CD14-positive monocyte (primary cell): ENCODE measurements around the gene KCTD14. TPM values are rescaled to one million over a fixed set of nuclear protein-coding genes. Genes with fewer than 3 reads are reported as not detected.

Experiments used
- DNase-seq, 3 donors: peaks; one replicate each; pipeline ENCODE4 v3.0.0-alpha.2; 2011 to 2022
- H2AFZ ChIP-seq: 2 replicates; pipeline ENCODE4 v1.6.0; 2012; ENCODE audit warnings: mild to moderate bottlenecking, low read depth, low read length, inconsistent platforms; ENCODE audit not compliant: insufficient read depth, poor library complexity, severe bottlenecking
- H3K27ac ChIP-seq, 2 donors: 1 replicate in 1 of 2; 2 replicates in 1 of 2; pipeline ENCODE4 v1.5.1; 2012 to 2013; ENCODE audit warnings: low read length in 2 of 2, control low read depth in 1 of 2, inconsistent platforms in 1 of 2, low read depth in 1 of 2, mild to moderate bottlenecking in 1 of 2
- H3K27me3 ChIP-seq, 2 donors: one replicate each; pipeline versions ENCODE4 v1.6.0 to v1.6.1; 2011 to 2013; ENCODE audit warnings: low read length in 2 of 2; ENCODE audit not compliant: control insufficient read depth in 2 of 2, insufficient read depth in 2 of 2
- H3K36me3 ChIP-seq, 2 donors: replicated peaks in 1 of 2; 1 replicate in 1 of 2; 2 replicates in 1 of 2; pipeline versions ENCODE4 v1.5.1 to v1.6.1; 2012 to 2013; ENCODE audit warnings: low read length in 2 of 2, control low read depth in 1 of 2, inconsistent platforms in 1 of 2, mild to moderate bottlenecking in 1 of 2; ENCODE audit not compliant: insufficient read depth in 2 of 2, control insufficient read depth in 1 of 2
- H3K4me1 ChIP-seq, 2 donors: 1 replicate in 1 of 2; 2 replicates in 1 of 2; pipeline versions ENCODE4 v1.5.1 to v1.6.1; 2012 to 2013; ENCODE audit warnings: low read length in 2 of 2, control low read depth in 1 of 2, inconsistent platforms in 1 of 2, mild to moderate bottlenecking in 1 of 2, moderate library complexity in 1 of 2; ENCODE audit not compliant: insufficient read depth in 2 of 2, control insufficient read depth in 1 of 2
- H3K4me2 ChIP-seq: replicated peaks from 2 replicates; pipeline ENCODE3; 2012; ENCODE audit warnings: low read length, moderate library complexity, mild to moderate bottlenecking; ENCODE audit not compliant: poor library complexity, severe bottlenecking; ENCODE audit errors: extremely low read depth
- H3K4me3 ChIP-seq, 3 experiments: fragments of 200-600 bp in 1 of 3; sonication (generic) in 1 of 3; replicated peaks in 1 of 3; 1 replicate in 2 of 3; 2 replicates in 1 of 3; pipeline ENCODE4 v1.5.1; 2011 to 2013; ENCODE audit warnings: low read length in 3 of 3, mild to moderate bottlenecking in 3 of 3, control low read depth in 2 of 3, low read depth in 2 of 3, inconsistent platforms in 1 of 3, moderate library complexity in 1 of 3
- H3K79me2 ChIP-seq: 2 replicates; pipeline ENCODE4 v1.6.0; 2012; ENCODE audit warnings: mild to moderate bottlenecking, control low read depth, inconsistent platforms, low read length, moderate library complexity; ENCODE audit not compliant: insufficient read depth
- H3K9ac ChIP-seq: 2 replicates; pipeline ENCODE4 v1.6.0; 2017; ENCODE audit warnings: low read length, mild to moderate bottlenecking; ENCODE audit not compliant: insufficient read depth, poor library complexity, severe bottlenecking
- H3K9me3 ChIP-seq, 2 donors: replicated peaks in 1 of 2; 1 replicate in 1 of 2; 2 replicates in 1 of 2; pipeline versions ENCODE4 v1.5.1 to v1.6.1; 2012 to 2013; ENCODE audit warnings: low read length in 2 of 2, control low read depth in 1 of 2; ENCODE audit not compliant: control insufficient read depth in 1 of 2, insufficient read depth in 1 of 2
- H4K20me1 ChIP-seq: 2 replicates; pipeline ENCODE4 v1.6.0; 2012; ENCODE audit warnings: mild to moderate bottlenecking, low read length, control low read depth, moderate library complexity; ENCODE audit not compliant: insufficient read depth
- H3K27ac Mint-ChIP-seq, 7 donors: one replicate each; pipeline ENCODE4 v1.8.0; 2020; ENCODE audit warnings: mild to moderate bottlenecking in 7 of 7, mixed read lengths in 7 of 7, moderate library complexity in 6 of 7, inconsistent platforms in 2 of 7
- H3K27me3 Mint-ChIP-seq, 3 donors: one replicate each; pipeline ENCODE4 v1.8.0; 2021 to 2022; ENCODE audit warnings: low read depth in 3 of 3, mild to moderate bottlenecking in 3 of 3, mixed read lengths in 3 of 3, moderate library complexity in 3 of 3, inconsistent platforms in 1 of 3
- H3K36me3 Mint-ChIP-seq, 2 donors: one replicate each; pipeline ENCODE4 v1.8.0; 2020; ENCODE audit warnings: mixed read lengths in 2 of 2, inconsistent platforms in 1 of 2, mild to moderate bottlenecking in 1 of 2
- H3K4me1 Mint-ChIP-seq: one replicate; pipeline ENCODE4 v1.8.0; 2020; ENCODE audit warnings: mild to moderate bottlenecking, mixed read lengths
- H3K4me3 Mint-ChIP-seq, 2 donors: one replicate each; pipeline ENCODE4 v1.8.0; 2020; ENCODE audit warnings: mild to moderate bottlenecking in 2 of 2, mixed read lengths in 2 of 2, moderate library complexity in 1 of 2
- H3K9me3 Mint-ChIP-seq, 7 donors: one replicate each; pipeline ENCODE4 v1.8.0; 2020 to 2022; ENCODE audit warnings: mixed read lengths in 7 of 7, mild to moderate bottlenecking in 6 of 7, moderate library complexity in 6 of 7, inconsistent platforms in 2 of 7
- WGBS: methylation state at CpG from one replicate; pipeline ENCODE4 v1.1.5; 2013; ENCODE audit warnings: missing lambda C conversion rate; ENCODE audit not compliant: insufficient coverage; 5-methylcytosine and 5-hydroxymethylcytosine counted together
- intact Hi-C, 2 donors: fragments of 100-400 bp; cut with micrococcal nuclease; formaldehyde crosslinking; loops; one replicate each; pipeline versions ENCODE4 v1.15.0 to v1.15.1; 2023
- polyA plus RNA-seq, 3 donors: library from polyadenylated mRNA; depleted of rRNA in 1 of 3; unstranded in 2 of 3; stranded (reverse) in 1 of 3; fragments of 300-500 nt in 2 of 3; fragments of >200 nt in 1 of 3; fragmentation: Illumina TruSeq in 2 of 3; gene quantifications; 1 replicate in 2 of 3; 2 replicates in 1 of 3; pipeline ENCODE4 v1.2.3, GENCODE V29; 2012 to 2021
- TF ChIP-seq, protein P1 (sequence below): fragments of 200-600 bp; IDR thresholded peaks from one replicate; pipeline ENCODE4 v1.8.0; 2022; ENCODE audit warnings: antibody characterized with exemption, mild to moderate bottlenecking

Gene KCTD14
- polyA plus RNA-seq, 3 donors, result 0.14 to 0.33 (median 0.23) TPM

DNA sequence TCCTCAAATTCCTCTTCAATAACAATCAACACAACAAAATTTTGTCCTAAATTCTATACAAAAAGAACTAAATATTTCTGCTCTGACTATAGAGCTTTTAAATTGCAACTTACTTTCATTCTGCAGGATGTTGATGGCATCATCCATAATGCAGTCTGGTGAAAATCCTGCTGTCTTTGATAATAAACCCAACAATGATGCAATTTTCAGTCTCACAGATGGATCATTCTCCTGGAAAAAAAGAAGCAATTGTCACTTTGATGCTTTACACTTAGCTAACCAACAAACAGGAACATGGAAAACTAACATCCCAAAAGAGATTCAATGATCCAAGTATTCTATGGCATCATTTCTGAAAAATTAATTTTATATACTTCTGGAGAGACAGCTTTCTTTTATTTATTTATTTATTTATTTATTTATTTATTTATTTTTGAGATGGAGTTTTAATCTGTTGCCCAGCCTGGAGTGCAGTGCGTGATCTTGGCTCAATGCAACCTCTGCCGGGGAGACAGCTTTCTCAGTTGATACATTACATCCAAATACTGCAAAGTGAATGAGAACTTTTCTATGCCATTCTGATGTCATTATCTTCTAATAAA lies 41.6 kb downstream of the KCTD14 start:
- Mint-ChIP-seq H3K27ac (no peak overlapping the region), H3K4me1 (no peaks in the 10 kb centered on the region), H3K27me3 (no peaks in the 10 kb centered on the region), H3K9me3 (peaks cover 0 to 2% (median 0%) of the 10 kb centered on the region in 7 donors), H3K4me3 (no peak overlapping the region), H3K36me3 (peaks cover 74 to 82% of the 10 kb centered on the region in 2 donors)
- H3K36me3 ChIP-seq, result peaks cover 53 to 86% of the 10 kb centered on the region in 2 donors
- no peaks in the 10 kb centered on the region for H3K4me1 ChIP-seq
- intact Hi-C loops, result no loop called here
- no CpG with 5 or more reads among the region's 2 CpGs for WGBS
- peaks cover 6% of the 10 kb centered on the region for H4K20me1 ChIP-seq
- no peak overlapping the region for H3K4me2 ChIP-seq
- H3K4me3 ChIP-seq, result no peak overlapping the region
- H3K27me3 ChIP-seq, result no peaks in the 10 kb centered on the region
- H2AFZ ChIP-seq, result no peak overlapping the region
- TF ChIP-seq, protein P1, sequence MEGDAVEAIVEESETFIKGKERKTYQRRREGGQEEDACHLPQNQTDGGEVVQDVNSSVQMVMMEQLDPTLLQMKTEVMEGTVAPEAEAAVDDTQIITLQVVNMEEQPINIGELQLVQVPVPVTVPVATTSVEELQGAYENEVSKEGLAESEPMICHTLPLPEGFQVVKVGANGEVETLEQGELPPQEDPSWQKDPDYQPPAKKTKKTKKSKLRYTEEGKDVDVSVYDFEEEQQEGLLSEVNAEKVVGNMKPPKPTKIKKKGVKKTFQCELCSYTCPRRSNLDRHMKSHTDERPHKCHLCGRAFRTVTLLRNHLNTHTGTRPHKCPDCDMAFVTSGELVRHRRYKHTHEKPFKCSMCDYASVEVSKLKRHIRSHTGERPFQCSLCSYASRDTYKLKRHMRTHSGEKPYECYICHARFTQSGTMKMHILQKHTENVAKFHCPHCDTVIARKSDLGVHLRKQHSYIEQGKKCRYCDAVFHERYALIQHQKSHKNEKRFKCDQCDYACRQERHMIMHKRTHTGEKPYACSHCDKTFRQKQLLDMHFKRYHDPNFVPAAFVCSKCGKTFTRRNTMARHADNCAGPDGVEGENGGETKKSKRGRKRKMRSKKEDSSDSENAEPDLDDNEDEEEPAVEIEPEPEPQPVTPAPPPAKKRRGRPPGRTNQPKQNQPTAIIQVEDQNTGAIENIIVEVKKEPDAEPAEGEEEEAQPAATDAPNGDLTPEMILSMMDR, result no peak
- no peak overlapping the region for H3K27ac ChIP-seq
- no peaks in the 10 kb centered on the region for H3K9me3 ChIP-seq
- peaks cover 27% of the 10 kb centered on the region for H3K79me2 ChIP-seq
- no peak for DNase-seq
- H3K9ac ChIP-seq, result no peak overlapping the region

DNA sequence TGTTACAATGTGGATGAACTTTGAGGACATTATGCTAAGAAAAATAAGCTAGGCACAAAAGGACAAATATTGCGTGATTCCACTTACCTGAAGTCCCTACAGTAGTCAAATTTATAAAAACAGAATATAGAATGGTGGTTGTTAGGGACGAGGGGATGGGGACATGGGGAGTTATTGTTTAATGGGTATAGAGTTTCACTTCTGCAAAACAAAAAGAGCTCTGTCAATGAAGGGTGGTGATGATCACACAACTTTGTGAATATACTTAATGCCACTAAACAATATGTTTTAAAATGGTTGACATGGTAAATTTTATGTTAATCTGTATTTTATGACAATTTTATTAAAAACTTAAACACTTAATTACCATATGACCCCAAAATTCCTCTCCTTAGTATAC lies 54.7 kb downstream of the KCTD14 start:
- Histone ChIP-seq H3K27me3 (no peaks in the 10 kb centered on the region), H3K9me3 (no peaks in the 10 kb centered on the region), H3K4me3 (no peak overlapping the region), H3K36me3 (peaks cover 13 to 41% of the 10 kb centered on the region in 2 donors), H3K27ac (no peak overlapping the region), H4K20me1 (no peaks in the 10 kb centered on the region), H3K4me2 (no peak overlapping the region), H3K79me2 (no peaks in the 10 kb centered on the region), H2AFZ (no peak overlapping the region), H3K4me1 (no peaks in the 10 kb centered on the region), H3K9ac (no peak overlapping the region)
- TF ChIP-seq, protein P1, result no peak
- intact Hi-C loops, result no loop called here
- Mint-ChIP-seq H3K4me3 (no peak overlapping the region), H3K36me3 (peaks cover 45 to 49% of the 10 kb centered on the region in 2 donors), H3K9me3 (peaks cover 0 to 1% (median 0%) of the 10 kb centered on the region in 7 donors), H3K27me3 (peaks cover 0 to 3% (median 3%) of the 10 kb centered on the region in 3 donors), H3K27ac (no peak overlapping the region), H3K4me1 (no peaks in the 10 kb centered on the region)
- no peak for DNase-seq
- WGBS, result no CpG with 5 or more reads among the region's 2 CpGs
